Measurements from ENCODE around the gene GPBP1L1.

- TF ChIP-seq, protein P1, sequence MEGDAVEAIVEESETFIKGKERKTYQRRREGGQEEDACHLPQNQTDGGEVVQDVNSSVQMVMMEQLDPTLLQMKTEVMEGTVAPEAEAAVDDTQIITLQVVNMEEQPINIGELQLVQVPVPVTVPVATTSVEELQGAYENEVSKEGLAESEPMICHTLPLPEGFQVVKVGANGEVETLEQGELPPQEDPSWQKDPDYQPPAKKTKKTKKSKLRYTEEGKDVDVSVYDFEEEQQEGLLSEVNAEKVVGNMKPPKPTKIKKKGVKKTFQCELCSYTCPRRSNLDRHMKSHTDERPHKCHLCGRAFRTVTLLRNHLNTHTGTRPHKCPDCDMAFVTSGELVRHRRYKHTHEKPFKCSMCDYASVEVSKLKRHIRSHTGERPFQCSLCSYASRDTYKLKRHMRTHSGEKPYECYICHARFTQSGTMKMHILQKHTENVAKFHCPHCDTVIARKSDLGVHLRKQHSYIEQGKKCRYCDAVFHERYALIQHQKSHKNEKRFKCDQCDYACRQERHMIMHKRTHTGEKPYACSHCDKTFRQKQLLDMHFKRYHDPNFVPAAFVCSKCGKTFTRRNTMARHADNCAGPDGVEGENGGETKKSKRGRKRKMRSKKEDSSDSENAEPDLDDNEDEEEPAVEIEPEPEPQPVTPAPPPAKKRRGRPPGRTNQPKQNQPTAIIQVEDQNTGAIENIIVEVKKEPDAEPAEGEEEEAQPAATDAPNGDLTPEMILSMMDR (IDR thresholded peaks at IDR 0.05 in 2 of 3, conservative IDR thresholded peaks at IDR 0.05 in 1 of 3; ENCODE audit: borderline replicate concordance in 1 of 3, insufficient read depth in 1 of 3, low read depth in 2 of 3, low read length in 2 of 3): no peak
- TF ChIP-seq POLR2AphosphoS5 (IDR thresholded peaks at IDR 0.05; ENCODE audit: low read depth, low read length) (no peak), EZH2 (IDR thresholded peaks at IDR 0.05) (no peak)
Measured at GRCh38 chr1:45617618-45618017, 68.7 kb downstream of the GPBP1L1 start.

Measured in HCT116 (cell line).